Caco-2 (cell line): ENCODE data around the gene PHF12. TPM values are rescaled to one million over a fixed set of nuclear protein-coding genes. Genes with fewer than 3 reads are reported as not detected.

Source experiments
- BruUV-seq: library from RNA; stranded (reverse); fragments of 400-500 nt; replicated peaks from 2 replicates; lab custom pipeline; 2021; lab: Mats Ljungman, UMichigan
- CTCF ChIA-PET: fragments of 300-600 bp; sonication (Branson Sonifier 250); formaldehyde crosslinking; loops from one replicate; lab custom pipeline; 2022; ENCODE audit warnings: antibody characterized with exemption; lab: Charles Lee
- POLR2A ChIA-PET: fragments of 300-600 bp; sonication (Branson Sonifier 250); formaldehyde crosslinking; loops from one replicate; lab custom pipeline; 2022; ENCODE audit warnings: antibody characterized with exemption; lab: Charles Lee
- DNase-seq, 2 experiments: peaks; one replicate each; pipeline versions ENCODE4 v3.0.0 to v3.0.0-alpha.2; 2020 to 2022
- H3K27me3 ChIP-seq: replicated peaks from 2 replicates; pipeline ENCODE4 v1.6.0; 2011; ENCODE audit warnings: low read length; ENCODE audit not compliant: control insufficient read depth, insufficient read depth
- H3K36me3 ChIP-seq: 2 replicates; pipeline ENCODE4 v1.5.1; 2011; ENCODE audit warnings: low read length; ENCODE audit not compliant: control insufficient read depth, insufficient read depth
- H3K4me1 ChIP-seq: fragments of 250-450 bp; sonication (Bioruptor Pico); 2 replicates; pipeline ENCODE4 v1.5.1; 2020; ENCODE audit warnings: mild to moderate bottlenecking
- H3K4me3 ChIP-seq: 2 replicates; pipeline ENCODE4 v1.5.1; 2011; ENCODE audit warnings: low read depth, mild to moderate bottlenecking, control low read depth, low read length
- H3K9me3 ChIP-seq: fragments of 250-450 bp; sonication (Bioruptor Pico); 2 replicates; pipeline ENCODE4 v1.5.1; 2020; ENCODE audit warnings: mild to moderate bottlenecking, moderate library complexity
- H3K27ac Mint-ChIP-seq: one replicate; pipeline ENCODE4 v1.8.0; 2022; ENCODE audit warnings: mixed read lengths; ENCODE audit not compliant: unreplicated experiment
- H3K27me3 Mint-ChIP-seq: one replicate; pipeline ENCODE4 v1.8.0; 2022; ENCODE audit warnings: mixed read lengths; ENCODE audit not compliant: insufficient read depth, unreplicated experiment
- H3K36me3 Mint-ChIP-seq: one replicate; pipeline ENCODE4 v1.8.0; 2022; ENCODE audit warnings: mild to moderate bottlenecking, mixed read lengths; ENCODE audit not compliant: insufficient read depth, unreplicated experiment
- H3K4me1 Mint-ChIP-seq: one replicate; pipeline ENCODE4 v1.8.0; 2022; ENCODE audit warnings: low read depth, mixed read lengths; ENCODE audit not compliant: unreplicated experiment
- H3K4me3 Mint-ChIP-seq: one replicate; pipeline ENCODE4 v1.8.0; 2022; ENCODE audit warnings: mild to moderate bottlenecking, moderate library complexity, mixed read lengths; ENCODE audit not compliant: unreplicated experiment
- H3K9me3 Mint-ChIP-seq: one replicate; pipeline ENCODE4 v1.8.0; 2022; ENCODE audit warnings: mixed read lengths; ENCODE audit not compliant: unreplicated experiment
- CTCF ChIP-seq, 2 experiments: fragments of 200-600 bp in 1 of 2; IDR thresholded peaks; 1 replicate in 1 of 2; 2 replicates in 1 of 2; pipeline versions ENCODE4 v1.5.1 to v1.8.0; 2011 to 2022; ENCODE audit warnings: antibody characterized with exemption in 1 of 2, control low read depth in 1 of 2, inconsistent platforms in 1 of 2, low read depth in 1 of 2, low read length in 1 of 2, mild to moderate bottlenecking in 1 of 2, moderate library complexity in 1 of 2; ENCODE audit not compliant: insufficient read depth in 1 of 2, severe bottlenecking in 1 of 2, unreplicated experiment in 1 of 2
- intact Hi-C: fragments of 100-400 bp; cut with micrococcal nuclease; formaldehyde crosslinking; loops from one replicate; pipeline ENCODE4 v1.10.0; 2022; ENCODE audit not compliant: unreplicated experiment
- total RNA-seq: library from RNA; stranded (reverse); gene quantifications from 2 replicates; pipeline ENCODE4 v1.2.3, GENCODE V29; 2022

PHF12 gene
- total RNA-seq, 1 experiment from 2014 or later, result 49.9 TPM

- intact Hi-C loops, result no loop called here
- H3K36me3 ChIP-seq, result peaks cover 2% of the 10 kb centered on the region; the same call in 1 of the 2 replicates
- peaks cover 6% of the 10 kb centered on the region for H3K4me1 ChIP-seq
- no peaks in the 10 kb centered on the region for H3K4me1 Mint-ChIP-seq
- no peak overlapping the region for H3K27ac Mint-ChIP-seq
- ChIA-PET POLR2A (no interaction called here), CTCF (interaction anchor here (0.9 kb wide), 1 partner anchor 181 kb away, joined by 3 read pairs; no protein-coding TSS in a partner anchor)
- peaks cover 44% of the 10 kb centered on the region for H3K36me3 Mint-ChIP-seq
- no peak for TF ChIP-seq CTCF (IDR thresholded peaks at IDR 0.05; ENCODE audit: insufficient read depth in 1 of 2, low read depth in 1 of 2, low read length in 1 of 2, severe bottlenecking in 1 of 2, unreplicated experiment in 1 of 2)
- H3K27me3 Mint-ChIP-seq, result no peaks in the 10 kb centered on the region
- no peaks in the 10 kb centered on the region for H3K9me3 ChIP-seq
- no peak overlapping the region for H3K4me3 ChIP-seq
- DNase-seq, result no peak
- H3K27me3 ChIP-seq, result no peaks in the 10 kb centered on the region
- H3K9me3 Mint-ChIP-seq, result no peaks in the 10 kb centered on the region
- H3K4me3 Mint-ChIP-seq, result no peak overlapping the region
- BruUV-seq, result no TSS peak
Measured at GRCh38 chr17:28944862-28945741, 6.2 kb downstream of the PHF12 start.

GRCh38 chr17:28944343-28944742 is 7.0 kb downstream of the PHF12 start:
- TF ChIP-seq CTCF (IDR thresholded peaks at IDR 0.05; ENCODE audit: insufficient read depth in 1 of 2, low read depth in 1 of 2, low read length in 1 of 2, severe bottlenecking in 1 of 2, unreplicated experiment in 1 of 2), result no peak
- Mint-ChIP-seq H3K36me3 (peaks cover 44% of the 10 kb centered on the region), H3K4me1 (peaks cover under 1% of the 10 kb centered on the region), H3K27me3 (no peaks in the 10 kb centered on the region), H3K4me3 (no peak overlapping the region), H3K9me3 (no peaks in the 10 kb centered on the region), H3K27ac (no peak overlapping the region)
- no TSS peak for BruUV-seq
- Histone ChIP-seq H3K27me3 (no peaks in the 10 kb centered on the region), H3K4me1 (peaks cover 6% of the 10 kb centered on the region), H3K4me3 (no peak overlapping the region), H3K36me3 (peaks cover 2% of the 10 kb centered on the region; the same call in 1 of the 2 replicates), H3K9me3 (no peaks in the 10 kb centered on the region)
- intact Hi-C loops, result no loop called here
- ChIA-PET POLR2A (no interaction called here), CTCF (interaction anchor here (1.2 kb wide), 1 partner anchor 172 kb away, joined by 4 read pairs; no protein-coding TSS in a partner anchor)
- no peak for DNase-seq

GRCh38 chr17:28942925-28943324 is 8.4 kb downstream of the PHF12 start:
- Mint-ChIP-seq H3K4me3 (no peak overlapping the region), H3K36me3 (peaks cover 31% of the 10 kb centered on the region), H3K27ac (no peak overlapping the region), H3K9me3 (no peaks in the 10 kb centered on the region), H3K4me1 (peaks cover 7% of the 10 kb centered on the region), H3K27me3 (no peaks in the 10 kb centered on the region)
- CTCF ChIA-PET, result no interaction called here
- no peaks in the 10 kb centered on the region for H3K27me3 ChIP-seq
- H3K36me3 ChIP-seq, result peaks cover 2% of the 10 kb centered on the region; the same call in 1 of the 2 replicates
- H3K9me3 ChIP-seq, result no peaks in the 10 kb centered on the region
- POLR2A ChIA-PET, result no interaction called here
- DNase-seq, result no peak
- no peak for TF ChIP-seq CTCF (IDR thresholded peaks at IDR 0.05; ENCODE audit: insufficient read depth in 1 of 2, low read depth in 1 of 2, low read length in 1 of 2, severe bottlenecking in 1 of 2, unreplicated experiment in 1 of 2)
- H3K4me1 ChIP-seq, result peaks cover 1% of the 10 kb centered on the region
- intact Hi-C loops, result no loop called here
- no TSS peak for BruUV-seq
- H3K4me3 ChIP-seq, result no peak overlapping the region
